Caco-2 (cell line): ENCODE results near the gene CAPN12. TPM values are rescaled to one million over a fixed set of nuclear protein-coding genes. Genes with fewer than 3 reads are reported as not detected.

Source experiments
- BruUV-seq: library from RNA; stranded (reverse); fragments of 400-500 nt; replicated peaks from 2 replicates; lab custom pipeline; 2021; lab: Mats Ljungman, UMichigan
- CTCF ChIA-PET: fragments of 300-600 bp; sonication (Branson Sonifier 250); formaldehyde crosslinking; loops from one replicate; lab custom pipeline; 2022; ENCODE audit warnings: antibody characterized with exemption; lab: Charles Lee
- POLR2A ChIA-PET: fragments of 300-600 bp; sonication (Branson Sonifier 250); formaldehyde crosslinking; loops from one replicate; lab custom pipeline; 2022; ENCODE audit warnings: antibody characterized with exemption; lab: Charles Lee
- DNase-seq, 2 experiments: peaks; one replicate each; pipeline versions ENCODE4 v3.0.0 to v3.0.0-alpha.2; 2020 to 2022
- H3K27me3 ChIP-seq: replicated peaks from 2 replicates; pipeline ENCODE4 v1.6.0; 2011; ENCODE audit warnings: low read length; ENCODE audit not compliant: control insufficient read depth, insufficient read depth
- H3K36me3 ChIP-seq: 2 replicates; pipeline ENCODE4 v1.5.1; 2011; ENCODE audit warnings: low read length; ENCODE audit not compliant: control insufficient read depth, insufficient read depth
- H3K4me1 ChIP-seq: fragments of 250-450 bp; sonication (Bioruptor Pico); 2 replicates; pipeline ENCODE4 v1.5.1; 2020; ENCODE audit warnings: mild to moderate bottlenecking
- H3K4me3 ChIP-seq: 2 replicates; pipeline ENCODE4 v1.5.1; 2011; ENCODE audit warnings: low read depth, mild to moderate bottlenecking, control low read depth, low read length
- H3K9me3 ChIP-seq: fragments of 250-450 bp; sonication (Bioruptor Pico); 2 replicates; pipeline ENCODE4 v1.5.1; 2020; ENCODE audit warnings: mild to moderate bottlenecking, moderate library complexity
- H3K27ac Mint-ChIP-seq: one replicate; pipeline ENCODE4 v1.8.0; 2022; ENCODE audit warnings: mixed read lengths; ENCODE audit not compliant: unreplicated experiment
- H3K27me3 Mint-ChIP-seq: one replicate; pipeline ENCODE4 v1.8.0; 2022; ENCODE audit warnings: mixed read lengths; ENCODE audit not compliant: insufficient read depth, unreplicated experiment
- H3K36me3 Mint-ChIP-seq: one replicate; pipeline ENCODE4 v1.8.0; 2022; ENCODE audit warnings: mild to moderate bottlenecking, mixed read lengths; ENCODE audit not compliant: insufficient read depth, unreplicated experiment
- H3K4me1 Mint-ChIP-seq: one replicate; pipeline ENCODE4 v1.8.0; 2022; ENCODE audit warnings: low read depth, mixed read lengths; ENCODE audit not compliant: unreplicated experiment
- H3K4me3 Mint-ChIP-seq: one replicate; pipeline ENCODE4 v1.8.0; 2022; ENCODE audit warnings: mild to moderate bottlenecking, moderate library complexity, mixed read lengths; ENCODE audit not compliant: unreplicated experiment
- H3K9me3 Mint-ChIP-seq: one replicate; pipeline ENCODE4 v1.8.0; 2022; ENCODE audit warnings: mixed read lengths; ENCODE audit not compliant: unreplicated experiment
- CTCF ChIP-seq, 2 experiments: fragments of 200-600 bp in 1 of 2; IDR thresholded peaks; 1 replicate in 1 of 2; 2 replicates in 1 of 2; pipeline versions ENCODE4 v1.5.1 to v1.8.0; 2011 to 2022; ENCODE audit warnings: antibody characterized with exemption in 1 of 2, control low read depth in 1 of 2, inconsistent platforms in 1 of 2, low read depth in 1 of 2, low read length in 1 of 2, mild to moderate bottlenecking in 1 of 2, moderate library complexity in 1 of 2; ENCODE audit not compliant: insufficient read depth in 1 of 2, severe bottlenecking in 1 of 2, unreplicated experiment in 1 of 2
- intact Hi-C: fragments of 100-400 bp; cut with micrococcal nuclease; formaldehyde crosslinking; loops from one replicate; pipeline ENCODE4 v1.10.0; 2022; ENCODE audit not compliant: unreplicated experiment
- total RNA-seq: library from RNA; stranded (reverse); gene quantifications from 2 replicates; pipeline ENCODE4 v1.2.3, GENCODE V29; 2022

The CAPN12 gene
- total RNA-seq, 1 experiment from 2014 or later, result 8.8 TPM

- peak; percentile 96 to 98 for DNase-seq
- peak overlapping the region; percentile 95 for H3K27ac Mint-ChIP-seq
- Histone ChIP-seq H3K9me3 (no peaks in the 10 kb centered on the region), H3K4me1 (peaks cover 70% of the 10 kb centered on the region), H3K4me3 (no peak overlapping the region), H3K36me3 (0 out of 2 replicates have a peak, but pooled peaks cover 5% of the 10 kb centered on the region), H3K27me3 (no peaks in the 10 kb centered on the region)
- peak overlapping the region; percentile 57 for H3K4me3 Mint-ChIP-seq
- TF ChIP-seq CTCF (IDR thresholded peaks at IDR 0.05; ENCODE audit: insufficient read depth in 1 of 2, low read depth in 1 of 2, low read length in 1 of 2, severe bottlenecking in 1 of 2, unreplicated experiment in 1 of 2), result no peak
- peaks cover 81% of the 10 kb centered on the region for H3K4me1 Mint-ChIP-seq
- peaks cover 94% of the 10 kb centered on the region for H3K36me3 Mint-ChIP-seq
- no TSS peak for BruUV-seq
- intact Hi-C loops, result loop anchor here (1.0 kb wide), 5 partner anchors 12 to 36 kb away; partner anchors contain the start of gene ACTN4
- H3K9me3 Mint-ChIP-seq, result peaks cover 10% of the 10 kb centered on the region
- no peaks in the 10 kb centered on the region for H3K27me3 Mint-ChIP-seq
- CTCF ChIA-PET, result interaction anchor here (0.5 to 1.9 kb wide), 8 partner anchors 8 to 344 kb away, joined by 3 to 12 read pairs (median 4); partner anchors contain the start of gene FAM98C
- POLR2A ChIA-PET, result interaction anchor here (0.8 to 2.5 kb wide), 11 partner anchors 13 to 280 kb away, joined by 3 to 33 read pairs (median 6); partner anchors contain the start of genes ACTN4, FAM98C, MRPS12 and SARS2
Measured at GRCh38 chr19:38683393-38684077, 60.7 kb downstream of the CAPN12 start.

GRCh38 chr19:38682872-38683392 is 61.3 kb downstream of the CAPN12 start:
- peaks cover 86% of the 10 kb centered on the region for H3K4me1 Mint-ChIP-seq

More at GRCh38 chr19:38682872-38683392, 61.3 kb downstream of the CAPN12 start:
- intact Hi-C loops, result loop anchor here (1.0 kb wide), 5 partner anchors 12 to 36 kb away; partner anchors contain the start of gene ACTN4
- TF ChIP-seq CTCF (IDR thresholded peaks at IDR 0.05; ENCODE audit: insufficient read depth in 1 of 2, low read depth in 1 of 2, low read length in 1 of 2, severe bottlenecking in 1 of 2, unreplicated experiment in 1 of 2), result no peak
- peaks cover 10% of the 10 kb centered on the region for H3K9me3 Mint-ChIP-seq
- ChIA-PET CTCF (interaction anchor here (0.5 to 1.9 kb wide), 9 partner anchors 8 to 343 kb away, joined by 3 to 12 read pairs (median 4); partner anchors contain the start of gene FAM98C), POLR2A (interaction anchor here (0.8 to 2.5 kb wide), 11 partner anchors 12 to 280 kb away, joined by 3 to 33 read pairs (median 6); partner anchors contain the start of genes ACTN4, FAM98C, MRPS12 and SARS2)
- H3K27ac Mint-ChIP-seq, result peak overlapping the region; percentile 95
- peaks cover 97% of the 10 kb centered on the region for H3K36me3 Mint-ChIP-seq
- DNase-seq, result no peak
- TSS peak; percentile 75 for BruUV-seq
- Histone ChIP-seq H3K36me3 (0 out of 2 replicates have a peak, but pooled peaks cover 5% of the 10 kb centered on the region), H3K27me3 (no peaks in the 10 kb centered on the region), H3K4me3 (no peak overlapping the region), H3K4me1 (peaks cover 64% of the 10 kb centered on the region), H3K9me3 (no peaks in the 10 kb centered on the region)
- peak overlapping the region; percentile 57 for H3K4me3 Mint-ChIP-seq
- H3K27me3 Mint-ChIP-seq, result no peaks in the 10 kb centered on the region
